C4-2B (cell line): Measurements from ENCODE around the gene TPX2.
A peak's percentile ranks its signal among the peaks of the same experiment; 100 is the strongest.

Experiments
- H3K27ac ChIP-seq: fragments of 450-650 bp; 2 replicates; pipeline ENCODE4 v1.5.1; 2017
- ZFX ChIP-seq: fragments of 450-650 bp; IDR thresholded peaks from 2 replicates; pipeline ENCODE4 v1.6.1; 2017
- TF ChIP-seq, protein P1 (sequence below): fragments of 450-650 bp; conservative IDR thresholded peaks from 2 replicates; pipeline ENCODE4 v1.5.1; 2017; ENCODE audit warnings: mild to moderate bottlenecking

TPX2 gene

DNA sequence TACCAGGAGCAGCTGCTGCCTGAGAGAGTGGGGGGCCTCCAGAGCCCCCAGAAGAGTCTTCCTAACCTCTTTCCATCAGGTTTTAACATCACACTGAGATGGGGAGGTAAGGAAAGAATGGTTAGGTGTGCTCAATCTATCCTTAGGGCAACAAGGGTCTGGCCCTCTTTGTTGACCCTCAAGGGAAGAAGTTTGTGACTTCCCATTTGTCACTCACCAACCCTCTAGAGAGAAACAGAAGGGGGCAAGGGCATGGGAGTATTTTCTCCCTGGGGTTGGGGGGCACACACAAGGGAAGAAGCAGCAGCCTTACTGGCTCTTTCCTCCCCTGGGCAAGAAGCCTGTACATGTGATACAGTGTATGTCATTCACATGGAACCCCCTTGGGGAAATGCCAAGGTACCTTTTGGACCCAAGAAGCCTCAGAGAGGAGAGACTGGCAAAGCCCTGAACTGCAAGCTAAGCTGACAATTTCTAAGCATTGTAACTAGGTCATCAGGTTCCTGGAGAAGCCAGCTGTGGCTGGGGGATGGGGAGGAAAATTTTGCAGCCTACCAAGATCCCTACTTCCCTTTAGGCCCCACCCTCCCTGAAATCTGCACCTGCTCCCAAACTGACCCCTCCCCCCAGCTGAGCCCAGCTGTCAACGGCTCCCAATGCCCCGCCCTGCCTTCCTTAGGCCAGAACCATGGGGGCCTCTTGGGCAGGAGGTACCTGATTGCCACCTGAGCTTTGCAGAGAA, 30.9 kb upstream of the TPX2 start:
- TF ChIP-seq, protein P1, sequence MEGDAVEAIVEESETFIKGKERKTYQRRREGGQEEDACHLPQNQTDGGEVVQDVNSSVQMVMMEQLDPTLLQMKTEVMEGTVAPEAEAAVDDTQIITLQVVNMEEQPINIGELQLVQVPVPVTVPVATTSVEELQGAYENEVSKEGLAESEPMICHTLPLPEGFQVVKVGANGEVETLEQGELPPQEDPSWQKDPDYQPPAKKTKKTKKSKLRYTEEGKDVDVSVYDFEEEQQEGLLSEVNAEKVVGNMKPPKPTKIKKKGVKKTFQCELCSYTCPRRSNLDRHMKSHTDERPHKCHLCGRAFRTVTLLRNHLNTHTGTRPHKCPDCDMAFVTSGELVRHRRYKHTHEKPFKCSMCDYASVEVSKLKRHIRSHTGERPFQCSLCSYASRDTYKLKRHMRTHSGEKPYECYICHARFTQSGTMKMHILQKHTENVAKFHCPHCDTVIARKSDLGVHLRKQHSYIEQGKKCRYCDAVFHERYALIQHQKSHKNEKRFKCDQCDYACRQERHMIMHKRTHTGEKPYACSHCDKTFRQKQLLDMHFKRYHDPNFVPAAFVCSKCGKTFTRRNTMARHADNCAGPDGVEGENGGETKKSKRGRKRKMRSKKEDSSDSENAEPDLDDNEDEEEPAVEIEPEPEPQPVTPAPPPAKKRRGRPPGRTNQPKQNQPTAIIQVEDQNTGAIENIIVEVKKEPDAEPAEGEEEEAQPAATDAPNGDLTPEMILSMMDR = no peak
- TF ChIP-seq ZFX = no peak
- peak overlapping the region; percentile 6; the same call in 1 of the 2 replicates for H3K27ac ChIP-seq

DNA sequence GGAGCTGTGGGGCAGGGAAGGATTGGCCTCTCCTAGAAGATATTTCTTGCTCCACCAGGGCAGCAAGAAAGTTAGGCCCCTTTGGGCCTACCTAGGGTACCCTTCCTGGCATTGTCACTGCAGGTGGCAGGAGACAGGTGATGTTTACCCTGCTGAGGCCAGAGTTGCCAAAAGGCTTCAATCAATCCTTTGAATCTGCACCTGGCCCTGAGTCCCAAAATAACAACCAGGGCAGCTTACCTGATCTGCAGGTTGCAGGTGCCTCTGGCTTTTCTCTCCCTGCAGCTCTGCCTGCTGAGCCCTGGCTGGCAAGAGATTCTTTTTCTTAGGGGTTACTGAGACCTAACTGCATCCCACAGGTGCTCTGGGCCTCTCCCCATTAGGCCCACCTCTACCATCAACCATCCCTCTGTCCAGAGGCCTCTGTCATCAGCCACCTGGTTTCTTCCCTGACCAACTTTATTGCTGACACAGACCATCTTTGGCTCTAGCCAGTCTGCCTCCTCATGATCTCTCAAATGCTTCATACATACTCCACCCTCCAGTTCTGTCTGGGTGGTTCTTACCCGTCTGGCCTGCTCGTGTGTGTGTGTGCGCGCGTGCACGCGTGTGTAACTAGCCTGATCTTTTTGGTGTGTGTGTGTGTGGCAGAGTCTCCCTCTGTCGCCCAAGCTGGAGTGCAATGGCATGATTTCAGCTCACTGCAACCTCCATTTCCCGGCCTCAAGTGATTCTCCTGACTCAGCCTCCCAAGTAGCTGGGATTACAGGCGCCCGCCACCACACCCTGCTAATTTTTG, 30.2 kb upstream of the TPX2 start:
- no peak for TF ChIP-seq ZFX
- TF ChIP-seq, protein P1 = no peak
- peak overlapping the region; percentile 6; the same call in 1 of the 2 replicates for H3K27ac ChIP-seq

DNA sequence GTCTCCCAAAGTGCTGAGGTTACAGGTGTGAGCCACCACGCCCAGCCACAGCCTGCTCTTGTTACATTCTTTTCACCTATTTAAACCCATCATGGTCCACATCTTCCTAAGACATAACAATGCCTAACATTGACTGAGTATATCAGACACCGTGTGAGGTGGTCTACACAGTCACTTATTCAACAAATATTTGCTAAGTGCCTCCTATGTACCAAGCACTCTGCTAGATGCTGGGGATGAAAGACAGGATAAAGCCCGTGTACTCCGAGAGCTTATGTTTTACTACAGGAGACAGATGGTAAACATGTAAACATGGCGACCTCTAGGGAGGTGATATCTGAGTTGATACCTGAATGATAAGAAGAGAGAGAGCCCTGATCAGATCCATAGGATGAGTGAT, 29.2 kb upstream of the TPX2 start:
- TF ChIP-seq, protein P1 = no peak
- no peak for TF ChIP-seq ZFX
- no peak overlapping the region for H3K27ac ChIP-seq

DNA sequence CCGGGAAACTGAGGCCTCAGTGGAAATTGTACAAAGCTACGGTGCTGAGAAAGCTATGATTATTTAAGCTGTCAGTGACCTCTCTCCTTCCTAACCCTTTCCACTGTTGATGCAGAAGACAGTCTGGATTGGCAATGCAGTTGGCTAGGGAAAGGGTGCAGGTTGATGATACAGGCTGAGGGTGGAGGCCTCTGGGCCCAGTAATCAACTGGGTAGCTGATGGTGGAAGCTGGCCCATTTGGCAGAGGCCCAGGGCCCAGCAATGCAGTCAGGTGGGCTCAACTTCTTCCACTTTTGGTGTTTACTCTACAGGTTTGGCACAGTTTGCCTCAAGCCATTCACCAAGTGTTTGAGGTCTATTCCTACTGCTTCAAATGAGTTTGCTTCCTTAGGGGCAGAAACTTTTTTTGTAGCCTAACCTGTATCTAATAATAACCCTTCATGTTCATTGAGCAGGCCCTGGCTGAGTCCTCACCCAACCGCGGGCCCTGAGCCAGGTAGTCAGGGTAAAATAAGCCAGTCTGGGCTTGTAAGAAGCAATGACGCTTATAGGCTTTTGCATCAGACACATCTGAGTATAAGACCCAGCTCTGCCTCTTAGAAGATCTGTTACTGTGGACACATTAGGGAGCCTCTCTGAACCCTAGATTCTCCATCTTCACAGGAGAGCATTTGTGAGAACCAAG, 28.5 kb upstream of the TPX2 start:
- no peak overlapping the region for H3K27ac ChIP-seq
- no peak for TF ChIP-seq ZFX
- TF ChIP-seq, protein P1 = no peak

DNA sequence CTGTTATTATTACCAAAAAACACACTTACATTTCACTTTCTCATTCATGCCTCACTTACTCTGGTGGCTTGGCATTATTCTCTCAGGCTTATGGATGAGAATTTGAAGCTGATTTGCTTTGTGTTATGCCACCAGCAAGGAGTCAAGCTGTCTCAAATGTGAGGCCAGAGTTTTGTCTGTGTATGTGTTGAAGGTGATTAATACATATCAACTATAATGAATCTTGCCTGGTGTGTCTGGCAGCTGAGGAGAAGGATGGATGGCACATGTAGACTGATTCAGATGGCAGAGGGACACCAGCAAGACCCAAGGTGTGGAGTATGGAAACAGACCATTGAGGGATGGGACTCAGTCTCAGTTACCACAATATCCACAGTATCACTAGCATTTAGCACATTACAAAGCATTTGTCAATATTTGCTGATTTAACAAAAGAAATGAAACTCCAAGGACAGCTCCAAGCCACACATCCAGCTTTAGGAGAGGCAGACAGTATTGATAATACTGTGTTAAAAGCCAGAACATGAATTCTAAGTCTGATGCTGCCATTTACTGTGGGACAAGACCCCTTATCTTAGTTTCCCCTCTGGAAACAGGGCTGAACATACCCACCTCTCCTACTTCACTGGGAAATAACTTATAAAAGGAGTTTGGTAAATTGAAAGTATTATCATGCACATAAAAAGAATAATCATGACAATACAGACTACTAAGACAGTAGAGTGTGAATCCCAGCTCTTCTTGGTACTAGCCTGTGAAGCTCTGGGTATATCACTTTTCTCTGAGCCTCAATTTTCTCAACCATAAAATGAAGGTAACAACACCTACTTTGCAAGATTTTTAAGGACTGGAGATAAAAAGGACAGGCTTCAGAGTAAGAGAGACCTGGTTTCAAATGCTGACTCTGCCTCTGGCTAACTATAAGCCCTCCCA, 27.6 kb upstream of the TPX2 start:
- H3K27ac ChIP-seq = peak overlapping the region; percentile 84; the same call in 1 of the 2 replicates
- TF ChIP-seq, protein P1 = no peak
- no peak for TF ChIP-seq ZFX

DNA sequence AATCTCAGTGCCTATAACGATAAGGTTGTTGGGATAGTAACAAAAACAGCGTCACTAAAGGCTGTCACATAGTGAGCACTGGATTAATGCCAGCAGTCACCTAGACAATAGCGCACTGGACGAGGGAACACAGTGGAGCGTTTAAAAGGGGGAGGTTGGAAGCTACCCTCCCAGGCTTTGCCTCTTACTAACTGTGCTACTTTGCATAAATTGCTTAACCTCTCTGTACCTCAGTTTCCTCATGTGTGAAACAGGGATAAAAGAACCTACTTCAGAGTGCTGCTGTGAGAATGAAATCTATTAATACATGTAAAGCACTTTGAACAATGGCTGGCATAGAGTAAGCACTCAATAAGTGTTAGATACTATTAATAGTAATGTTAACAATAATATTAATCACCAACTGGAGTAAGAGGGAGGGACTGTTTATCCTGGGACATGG, 27.0 kb upstream of the TPX2 start:
- TF ChIP-seq ZFX = no peak
- TF ChIP-seq, protein P1 = no peak
- H3K27ac ChIP-seq = peak overlapping the region; percentile 84
